ENCODE measurements around the gene KRT23.

The KRT23 gene

GRCh38 chr17:40905370-40905769, 32.1 kb downstream of the KRT23 start:
- DNase-seq, result no peak

- no peak for DNase-seq
Measured at GRCh38 chr17:40903129-40903847, 34.2 kb downstream of the KRT23 start.

- no peak for DNase-seq
Measured at GRCh38 chr17:40902498-40902897, 34.9 kb downstream of the KRT23 start.

- no peak for DNase-seq
Measured at GRCh38 chr17:40901981-40902474, 35.4 kb downstream of the KRT23 start.

GRCh38 chr17:40900809-40901356, 36.6 kb downstream of the KRT23 start:
- DNase-seq, result no peak

- no peak for DNase-seq
Measured at GRCh38 chr17:40896916-40897455, 40.5 kb downstream of the KRT23 start.

GRCh38 chr17:40895106-40895730, 42.2 kb downstream of the KRT23 start:
- no peak for DNase-seq

GRCh38 chr17:40888196-40888720, 49.2 kb downstream of the KRT23 start:
- no peak for DNase-seq

- no peak for DNase-seq
Measured at GRCh38 chr17:40886090-40886489, 51.4 kb downstream of the KRT23 start.

- no peak for DNase-seq
Measured at GRCh38 chr17:40884708-40885512, 52.5 kb downstream of the KRT23 start, which contains the start of gene KRT20. Gene KRT20, minus strand, starts transcription at chr17:40885242. Its CDS starts 57 bp downstream, at chr17:40885185.

GRCh38 chr17:40883626-40884334, 53.7 kb downstream of the KRT23 start:
- DNase-seq, result no peak

- no peak for DNase-seq
Measured at GRCh38 chr17:40883031-40883430, 54.4 kb downstream of the KRT23 start.

- DNase-seq, result no peak
Measured at GRCh38 chr17:40879026-40879425, 58.4 kb downstream of the KRT23 start.

- DNase-seq, result no peak
Measured at GRCh38 chr17:40878044-40878443, 59.4 kb downstream of the KRT23 start.

- DNase-seq, result no peak
Measured at GRCh38 chr17:40873801-40874200, 63.6 kb downstream of the KRT23 start.

GRCh38 chr17:40873255-40873654, 64.2 kb downstream of the KRT23 start:
- no peak for DNase-seq
